OCI-LY1 (cell line): ENCODE measurements around the gene ANKRD10.

ENCODE experiments used
- EZH2 ChIP-seq: fragments of 200-600 bp; sonication (generic), shearing (Covaris generic); IDR thresholded peaks from 2 replicates; pipeline ENCODE4 v1.8.0; 2017; ENCODE audit warnings: borderline replicate concordance, mixed run types, mild to moderate bottlenecking, antibody characterized with exemption, low read length, moderate library complexity, mixed read lengths
- TF ChIP-seq, protein P1 (sequence below): fragments of 200-600 bp; sonication (generic), shearing (Covaris generic); IDR thresholded peaks from 2 replicates; pipeline ENCODE4 v1.5.1; 2017; ENCODE audit warnings: mild to moderate bottlenecking, antibody characterized with exemption, low read length, moderate library complexity, mixed read lengths

DNA sequence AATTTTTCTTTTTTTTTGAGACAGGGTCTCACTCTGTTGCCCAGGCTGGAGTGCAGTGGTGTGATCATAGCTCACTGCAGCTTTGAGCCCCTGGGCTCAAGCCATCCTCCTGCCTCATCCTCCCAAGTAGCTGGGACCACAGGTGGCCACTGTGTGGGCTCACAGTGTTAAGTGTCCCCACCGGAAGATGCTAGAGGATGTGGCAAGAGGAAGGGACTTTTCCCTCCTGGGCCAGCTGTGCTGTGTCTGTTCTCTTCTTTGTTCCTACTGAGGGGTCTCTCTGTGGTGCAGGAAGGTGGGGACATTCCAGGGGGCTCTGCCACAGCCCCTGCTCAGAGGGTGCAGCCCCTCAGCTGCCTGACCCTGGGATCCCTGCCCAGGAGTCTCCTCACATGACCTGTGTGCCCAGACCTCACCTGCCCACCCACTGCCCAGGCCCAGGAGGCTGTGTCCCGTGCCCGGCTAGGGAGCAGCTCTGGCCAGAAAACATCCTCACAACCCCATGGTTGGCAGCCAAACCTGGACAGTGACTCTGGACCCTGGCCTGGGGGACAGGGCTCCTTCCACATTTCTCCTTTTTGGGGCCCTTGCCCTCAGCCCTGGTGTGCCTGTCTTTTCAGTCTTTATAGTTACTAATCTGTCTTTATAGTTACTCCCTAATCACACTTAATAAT, 14.4 kb upstream of the ANKRD10 start:
- TF ChIP-seq, protein P1, sequence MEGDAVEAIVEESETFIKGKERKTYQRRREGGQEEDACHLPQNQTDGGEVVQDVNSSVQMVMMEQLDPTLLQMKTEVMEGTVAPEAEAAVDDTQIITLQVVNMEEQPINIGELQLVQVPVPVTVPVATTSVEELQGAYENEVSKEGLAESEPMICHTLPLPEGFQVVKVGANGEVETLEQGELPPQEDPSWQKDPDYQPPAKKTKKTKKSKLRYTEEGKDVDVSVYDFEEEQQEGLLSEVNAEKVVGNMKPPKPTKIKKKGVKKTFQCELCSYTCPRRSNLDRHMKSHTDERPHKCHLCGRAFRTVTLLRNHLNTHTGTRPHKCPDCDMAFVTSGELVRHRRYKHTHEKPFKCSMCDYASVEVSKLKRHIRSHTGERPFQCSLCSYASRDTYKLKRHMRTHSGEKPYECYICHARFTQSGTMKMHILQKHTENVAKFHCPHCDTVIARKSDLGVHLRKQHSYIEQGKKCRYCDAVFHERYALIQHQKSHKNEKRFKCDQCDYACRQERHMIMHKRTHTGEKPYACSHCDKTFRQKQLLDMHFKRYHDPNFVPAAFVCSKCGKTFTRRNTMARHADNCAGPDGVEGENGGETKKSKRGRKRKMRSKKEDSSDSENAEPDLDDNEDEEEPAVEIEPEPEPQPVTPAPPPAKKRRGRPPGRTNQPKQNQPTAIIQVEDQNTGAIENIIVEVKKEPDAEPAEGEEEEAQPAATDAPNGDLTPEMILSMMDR, result no peak
- no peak for TF ChIP-seq EZH2
